Right renal pelvis (tissue), 4 donors: ENCODE measurements around the gene IFNL2. TPM values are rescaled to one million over a fixed set of nuclear protein-coding genes. Genes with fewer than 3 reads are reported as not detected.

Experiments
- DNase-seq, 4 donors: peaks; one replicate each; pipeline ENCODE4 v3.0.0-alpha.2; 2013; ENCODE audit warnings: low read depth in 4 of 4, low spot score in 3 of 4, missing footprints in 1 of 4
- polyA plus RNA-seq, 4 donors: library from polyadenylated mRNA; unstranded; fragments of 120-200 nt; gene quantifications; one replicate each; pipeline ENCODE4 v1.2.1, GENCODE V29; 2013; ENCODE audit not compliant: insufficient read length in 4 of 4

IFNL2 gene
- polyA plus RNA-seq, 4 donors, result not detected

- DNase-seq, result no peak
These were observed 47.7 kb downstream of the IFNL2 start for GRCh38 chr19:39315933-39316332.

- no peak for DNase-seq
These were observed 48.6 kb downstream of the IFNL2 start for GRCh38 chr19:39316627-39317321.

GRCh38 chr19:39317476-39317875, 49.3 kb downstream of the IFNL2 start:
- no peak for DNase-seq

- DNase-seq, result no peak
These were observed 49.9 kb downstream of the IFNL2 start for GRCh38 chr19:39318071-39318470.

GRCh38 chr19:39318690-39319089, 50.5 kb downstream of the IFNL2 start:
- DNase-seq, result no peak

GRCh38 chr19:39319098-39319891, 51.1 kb downstream of the IFNL2 start:
- no peak for DNase-seq

Other genes with a start within 250 kb of the IFNL2 start
- 1 to 10 TPM; 6.0 to 8.7 (median 7.2) TPM for gene FBXO27, start 235.8 kb upstream of the IFNL2 start, polyA plus RNA-seq
- gene ACP7, start 184.0 kb upstream of the IFNL2 start, polyA plus RNA-seq, result under 1 TPM; 0.27 to 0.65 (median 0.50) TPM
- 10 to 100 TPM; 53.9 to 78.8 (median 56.0) TPM for gene PAK4, start 142.6 kb upstream of the IFNL2 start, polyA plus RNA-seq
- 1 to 10 TPM in 3 of 4 donors, under 1 TPM in 1; 0.93 to 4.7 (median 1.6) TPM for gene NCCRP1, start 71.4 kb upstream of the IFNL2 start, polyA plus RNA-seq
- gene SYCN, start 64.1 kb upstream of the IFNL2 start, polyA plus RNA-seq, result not detected
- under 1 TPM in 1 of 4 donors, not detected in 3; 0.10 TPM for gene IFNL3, start 23.4 kb upstream of the IFNL2 start, polyA plus RNA-seq
- gene IFNL4, start 19.5 kb upstream of the IFNL2 start, polyA plus RNA-seq, result under 1 TPM in 2 of 4 donors, not detected in 2; 0.14 to 0.17 TPM
- not detected for gene IFNL1, start 28.0 kb downstream of the IFNL2 start, polyA plus RNA-seq
- 1 to 10 TPM; 1.4 to 2.5 (median 1.7) TPM for gene LRFN1, start 52.5 kb downstream of the IFNL2 start, polyA plus RNA-seq
- gene GMFG, start 67.6 kb downstream of the IFNL2 start, polyA plus RNA-seq, result 10 to 100 TPM; 24.6 to 29.2 (median 25.3) TPM
- gene SAMD4B, start 74.0 kb downstream of the IFNL2 start, polyA plus RNA-seq, result 100 to 1,000 TPM; 106 to 136 (median 107) TPM
- gene PAF1, start 122.7 kb downstream of the IFNL2 start, polyA plus RNA-seq, result 10 to 100 TPM; 66.5 to 70.6 (median 68.6) TPM
- 10 to 100 TPM; 41.5 to 48.2 (median 43.1) TPM for gene MED29, start 123.0 kb downstream of the IFNL2 start, polyA plus RNA-seq
- 10 to 100 TPM; 20.3 to 59.1 (median 38.2) TPM for gene ZFP36, start 138.5 kb downstream of the IFNL2 start, polyA plus RNA-seq
- gene PLEKHG2, start 144.3 kb downstream of the IFNL2 start, polyA plus RNA-seq, result 10 to 100 TPM; 62.9 to 89.6 (median 84.1) TPM
- 1,000 to 10,000 TPM; 1,088 to 1,343 (median 1,270) TPM for gene RPS16, start 167.6 kb downstream of the IFNL2 start, polyA plus RNA-seq
- gene SUPT5H, start 177.2 kb downstream of the IFNL2 start, polyA plus RNA-seq, result 100 to 1,000 TPM; 124 to 139 (median 138) TPM
- gene TIMM50, start 212.4 kb downstream of the IFNL2 start, polyA plus RNA-seq, result 10 to 100 TPM; 69.7 to 81.3 (median 73.9) TPM
- under 1 TPM; 0.48 to 0.78 (median 0.65) TPM for gene DLL3, start 230.6 kb downstream of the IFNL2 start, polyA plus RNA-seq
- 1 to 10 TPM; 4.0 to 8.3 (median 6.2) TPM for gene SELENOV, start 246.7 kb downstream of the IFNL2 start, polyA plus RNA-seq